SK-N-SH (cell line): ENCODE results near the gene S1PR5.

Experiments
- CTCF ChIP-seq: fragments of 200-600 bp; sonication (generic); IDR thresholded peaks from 2 replicates; pipeline ENCODE4 v1.6.1; 2017; ENCODE audit warnings: antibody characterized with exemption, mild to moderate bottlenecking, moderate library complexity
- GABPA ChIP-seq: IDR thresholded peaks from 2 replicates; pipeline ENCODE4 v1.4.0; 2012; ENCODE audit warnings: low read depth, mild to moderate bottlenecking
- IRF3 ChIP-seq: fragments of 150-350 bp; IDR thresholded peaks from 2 replicates; pipeline ENCODE4 v1.6.1; 2016; ENCODE audit warnings: mild to moderate bottlenecking, low read depth, low read length
- JUND ChIP-seq: IDR thresholded peaks from 2 replicates; pipeline ENCODE4 v1.4.0; 2012
- MAX ChIP-seq: IDR thresholded peaks from 2 replicates; pipeline ENCODE4 v1.4.0; 2012; ENCODE audit warnings: low read depth
- PBX3 ChIP-seq: IDR thresholded peaks from 2 replicates; pipeline ENCODE4; 2012
- RAD21 ChIP-seq: IDR thresholded peaks from 2 replicates; pipeline ENCODE4 v1.6.1; 2012; ENCODE audit warnings: mild to moderate bottlenecking, low read length
- SIN3A ChIP-seq: IDR thresholded peaks from 2 replicates; pipeline ENCODE4 v1.6.1; 2012; ENCODE audit warnings: low read depth, mild to moderate bottlenecking, low read length, moderate library complexity, borderline replicate concordance
- ZBTB33 ChIP-seq: IDR thresholded peaks from 2 replicates; pipeline ENCODE4 v1.4.0; 2012; ENCODE audit warnings: low read depth, borderline replicate concordance

- TF ChIP-seq CTCF (no peak), MAX (no peak), RAD21 (no peak), ZBTB33 (no peak), GABPA (no peak), SIN3A (no peak), JUND (no peak), IRF3 (no peak), PBX3 (no peak)
Observed at GRCh38 chr19:10537668-10538067, 20.4 kb upstream of the S1PR5 start.
